HG03378 (cell line): ENCODE data around the gene GPR157.
A peak's percentile ranks its signal among the peaks of the same experiment; 100 is the strongest.
"Not testable (repeated sequence)": the region's sequence is repeated elsewhere in the genome, so short reads cannot be mapped to it uniquely, and the experiment has no call there.

ENCODE experiments used
- ATAC-seq: cut with Tn5 transposase; IDR thresholded peaks from one replicate; pipeline ENCODE4 v1.9.1; 2021; ENCODE audit warnings: mild to moderate bottlenecking, moderate library complexity; ENCODE audit not compliant: unreplicated experiment

The GPR157 gene

DNA sequence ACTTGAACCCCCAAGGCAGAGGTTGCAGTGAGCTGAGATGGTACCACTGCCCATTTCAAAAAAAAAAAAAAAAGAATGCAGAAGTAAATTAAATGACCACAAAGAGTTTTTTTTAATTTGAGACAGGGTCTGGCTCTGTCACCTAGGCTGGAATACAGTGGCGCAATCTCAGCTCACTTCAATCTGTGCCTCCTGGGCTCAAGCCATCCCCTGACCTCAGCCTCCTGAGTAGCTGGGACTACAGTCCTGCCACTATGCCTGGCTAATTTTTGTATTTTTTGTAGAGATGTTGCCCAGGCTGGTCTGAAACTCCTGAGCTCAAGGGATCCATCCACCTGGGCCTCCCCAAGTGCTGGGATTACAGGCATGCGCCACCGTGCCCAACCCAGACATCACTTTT, 20.2 kb upstream of the GPR157 start:
- no peak for ATAC-seq

GRCh38 chr1:9146156-9146555, 17.3 kb upstream of the GPR157 start:
- ATAC-seq, result no peak

- ATAC-seq, result no peak
These were observed 16.8 kb upstream of the GPR157 start for GRCh38 chr1:9145714-9146113.

GRCh38 chr1:9145021-9145668, 16.2 kb upstream of the GPR157 start:
- no peak for ATAC-seq

DNA sequence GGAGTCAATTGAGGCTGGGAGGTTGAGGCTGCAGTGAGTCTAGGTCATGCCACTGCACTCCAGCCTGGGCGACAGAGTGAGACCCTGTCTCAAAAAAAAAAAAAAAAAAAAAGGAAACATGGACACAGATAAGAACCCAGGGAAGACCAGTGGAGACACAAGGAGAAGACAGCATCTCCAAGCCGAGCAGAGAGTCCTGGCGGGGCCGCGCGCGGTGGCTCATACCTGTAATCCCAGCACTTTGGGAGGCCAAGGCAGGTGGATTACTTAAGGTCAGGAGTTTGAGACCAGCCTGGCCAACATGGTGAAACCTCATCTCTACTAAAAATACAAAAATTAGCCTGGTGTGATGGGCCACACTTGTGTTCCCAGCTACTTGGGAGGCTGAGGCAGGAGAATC, 15.6 kb upstream of the GPR157 start:
- not testable (repeated sequence) for ATAC-seq

GRCh38 chr1:9143250-9143649, 14.3 kb upstream of the GPR157 start:
- no peak for ATAC-seq

DNA sequence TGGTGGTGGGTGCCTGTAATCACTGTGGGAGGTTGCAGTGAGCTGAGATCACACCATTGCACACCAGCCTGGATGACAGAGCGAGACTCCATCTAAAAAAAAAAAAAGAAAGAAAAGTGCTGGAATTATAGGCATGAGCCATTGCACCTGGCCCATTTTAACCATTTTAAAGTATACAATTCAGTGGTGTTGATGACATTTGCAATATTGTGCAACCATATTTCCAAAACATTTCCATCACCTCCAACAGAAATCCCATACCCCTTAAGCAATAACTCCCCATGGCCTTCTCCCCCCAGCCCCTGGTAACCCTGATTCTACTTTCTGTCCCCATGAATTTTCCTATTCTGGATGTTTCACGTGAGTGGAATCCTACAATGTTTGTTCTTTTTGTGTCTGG, 11.0 kb upstream of the GPR157 start:
- no peak for ATAC-seq

DNA sequence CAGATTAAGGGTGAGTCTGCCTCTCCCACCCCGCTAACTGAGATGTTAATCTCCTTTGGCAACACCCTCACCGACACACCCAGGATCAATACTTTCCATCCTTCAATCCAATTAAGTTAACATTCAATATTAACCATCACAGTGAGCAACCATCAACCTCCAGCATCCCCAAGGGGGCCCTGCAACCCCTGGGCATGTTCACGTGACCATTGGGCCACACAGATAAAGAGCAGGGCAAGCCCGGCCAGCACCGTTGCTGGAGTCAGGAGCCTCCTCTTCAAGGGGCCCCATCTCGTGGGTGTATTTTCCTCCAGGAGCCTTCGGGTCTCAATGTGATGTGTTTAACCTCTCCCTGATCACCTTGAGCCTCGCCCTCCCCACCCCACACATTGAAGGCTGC, 8.0 kb upstream of the GPR157 start:
- ATAC-seq, result no peak

GRCh38 chr1:9135073-9135836, 6.4 kb upstream of the GPR157 start:
- no peak for ATAC-seq

DNA sequence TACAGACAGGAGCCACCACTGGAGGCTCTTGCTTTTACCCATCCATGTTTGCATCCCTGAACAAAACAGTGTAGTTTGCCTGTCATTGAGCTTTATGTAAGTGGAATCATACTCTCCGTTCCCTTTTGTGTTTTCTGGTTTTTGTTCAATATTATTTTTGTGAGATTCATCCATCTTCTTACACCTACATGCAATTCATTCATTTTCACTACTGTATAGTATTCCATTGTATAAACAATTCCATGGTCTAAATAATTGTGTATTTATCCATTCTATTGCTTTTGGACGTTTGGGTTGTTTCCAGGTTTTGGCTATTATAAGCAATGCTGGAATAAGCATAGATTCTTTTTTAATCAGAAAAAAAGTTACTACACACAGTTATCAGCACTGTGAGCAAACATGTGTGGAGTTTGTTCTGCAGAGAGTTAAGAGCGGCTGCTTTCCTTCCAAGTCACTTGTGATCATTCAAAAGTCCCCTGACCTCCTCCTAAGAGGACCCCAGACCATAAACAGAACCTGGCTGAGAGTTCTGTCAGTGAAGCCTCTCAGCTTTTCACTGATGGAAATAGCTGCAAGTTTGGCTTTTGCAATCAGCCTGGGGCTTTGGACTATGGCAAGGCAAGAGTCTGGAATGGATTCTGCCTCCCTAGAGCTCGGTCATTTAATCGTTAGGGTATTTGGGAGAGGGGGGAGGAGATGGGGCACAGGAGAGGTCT, 5.1 kb upstream of the GPR157 start:
- no peak for ATAC-seq

DNA sequence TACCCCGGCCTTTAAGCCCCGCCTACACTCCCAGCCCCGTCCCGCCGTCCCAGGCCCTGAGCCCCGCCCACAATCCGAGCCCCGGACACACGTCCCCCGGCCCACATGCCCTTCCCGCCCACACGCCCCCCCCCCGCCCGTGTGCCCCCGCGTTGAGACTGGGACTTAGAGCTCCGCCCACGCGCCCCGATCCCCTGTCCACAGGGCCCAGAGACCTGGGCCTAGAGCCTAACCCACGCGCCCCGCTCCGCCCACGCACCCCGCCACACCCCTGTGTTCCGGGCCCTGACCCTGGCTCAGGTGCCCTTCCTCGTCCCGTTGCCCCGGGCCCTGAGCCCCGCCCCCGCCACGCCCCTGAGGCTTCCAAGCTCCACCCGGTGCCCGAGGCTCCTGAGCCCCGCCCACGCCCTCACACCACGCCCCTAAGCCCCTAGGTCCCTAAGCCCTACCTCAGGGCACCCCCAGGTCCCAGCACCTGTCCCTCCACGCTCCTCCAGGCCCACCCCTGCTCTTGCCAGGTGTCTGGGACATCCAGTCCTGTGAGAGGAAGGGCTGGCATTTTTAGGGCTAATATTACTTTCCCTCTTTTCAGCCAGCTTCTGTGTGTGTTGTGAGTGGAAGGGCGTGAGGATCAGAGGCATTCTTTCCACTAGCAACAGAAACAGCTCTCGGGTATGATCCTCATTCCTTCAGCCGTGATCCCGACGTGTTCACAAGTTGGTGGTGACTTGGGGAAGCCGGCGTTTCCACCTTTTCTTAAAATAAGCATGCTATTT, 552 bp upstream of the GPR157 start:
- ATAC-seq, result no peak

DNA sequence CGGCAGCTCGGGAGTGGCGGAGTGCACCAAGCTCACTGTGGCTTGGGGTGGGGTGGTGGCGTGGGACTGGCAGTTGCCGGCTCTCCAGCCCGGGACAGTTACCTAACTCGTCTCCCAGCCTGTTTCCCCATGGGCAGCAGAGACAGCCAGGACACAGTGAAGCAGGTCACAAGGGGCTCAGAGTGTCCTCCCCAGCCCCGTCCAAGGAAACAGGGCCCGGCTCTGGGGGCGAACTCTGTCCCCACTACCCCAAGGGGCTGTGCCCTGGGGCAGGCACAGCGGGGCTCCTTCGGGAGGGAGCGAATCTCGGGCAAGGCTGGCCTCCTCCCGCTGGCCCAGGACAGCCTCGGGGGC, 759 bp downstream of the GPR157 start:
- no peak for ATAC-seq

- no peak for ATAC-seq
These were observed 1.3 kb downstream of the GPR157 start for GRCh38 chr1:9127395-9128165.

- ATAC-seq, result no peak
These were observed 2.4 kb downstream of the GPR157 start for GRCh38 chr1:9126511-9126910.

DNA sequence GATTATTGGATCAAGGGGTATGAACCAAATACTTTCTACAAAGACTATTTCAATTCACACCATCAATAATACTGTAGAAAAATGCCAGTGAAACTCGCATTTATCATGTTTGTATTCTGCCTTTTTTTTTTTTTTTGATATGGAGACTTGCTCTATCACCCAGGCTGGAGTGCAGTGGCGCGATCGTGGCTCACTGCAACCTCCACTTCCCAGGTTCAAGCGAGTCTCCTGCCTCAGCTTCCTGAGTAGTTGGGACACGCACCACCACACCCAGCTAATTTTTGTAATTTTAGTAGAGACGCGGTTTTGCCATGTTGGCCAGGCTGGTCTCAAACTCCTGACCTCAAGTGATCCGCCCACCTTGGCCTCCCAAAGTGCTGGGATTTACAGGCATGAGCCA, 3.1 kb downstream of the GPR157 start:
- ATAC-seq, result not testable (repeated sequence)

- no peak for ATAC-seq
These were observed 3.6 kb downstream of the GPR157 start for GRCh38 chr1:9125325-9125724.

DNA sequence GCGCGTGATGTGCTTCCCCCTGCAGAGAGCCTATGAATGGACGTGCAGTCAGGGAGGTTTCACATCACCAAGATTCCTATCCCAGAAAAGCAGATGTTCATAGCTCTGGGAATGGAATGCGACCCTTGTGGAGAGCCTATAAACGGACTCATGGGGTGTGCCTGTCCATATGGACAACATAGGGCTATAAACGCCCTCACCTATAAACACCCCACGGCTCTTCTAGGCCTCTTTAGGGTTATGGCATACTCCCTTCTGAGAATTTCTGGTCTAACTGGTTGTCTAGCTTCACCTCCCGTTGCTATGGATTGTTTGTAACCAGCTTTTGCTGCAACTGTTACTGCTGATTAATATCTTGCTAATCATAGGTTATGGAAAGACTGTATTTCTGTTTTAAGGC, 4.5 kb downstream of the GPR157 start:
- not testable (repeated sequence) for ATAC-seq

DNA sequence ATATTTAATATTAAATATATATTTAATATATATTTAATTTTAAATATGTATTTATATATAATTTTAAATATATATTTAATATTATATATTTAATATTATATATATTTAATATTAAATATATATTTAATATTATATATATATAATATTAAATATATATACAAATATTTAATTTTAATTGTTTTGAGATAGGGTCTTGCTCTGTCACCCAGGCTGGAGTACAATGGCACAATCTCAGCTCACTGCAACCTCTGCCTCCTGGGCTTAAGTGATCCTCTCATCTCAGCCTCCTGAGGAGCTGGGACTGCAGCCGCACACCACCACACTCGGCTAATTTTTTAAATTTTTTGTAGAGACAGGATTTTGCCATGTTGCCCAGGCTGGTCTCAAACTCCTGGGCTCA, 5.2 kb downstream of the GPR157 start:
- not testable (repeated sequence) for ATAC-seq

GRCh38 chr1:9121496-9122409, 7.1 kb downstream of the GPR157 start:
- ATAC-seq, result peak; percentile 55
